ENCODE measurements around the gene CASTOR2.
"Not testable (repeated sequence)": the region's sequence is repeated elsewhere in the genome, so short reads cannot be mapped to it uniquely, and the experiment has no call there.

CASTOR2 gene

GRCh38 chr7:75055830-75056772, 91.6 kb downstream of the CASTOR2 start:
- DNase-seq, result no peak

- DNase-seq, result no peak
These were observed 93.9 kb downstream of the CASTOR2 start for GRCh38 chr7:75058406-75058805.

GRCh38 chr7:75064291-75064690, 99.8 kb downstream of the CASTOR2 start:
- DNase-seq, result no peak

GRCh38 chr7:75064801-75065200, 100.3 kb downstream of the CASTOR2 start:
- DNase-seq, result no peak

DNA sequence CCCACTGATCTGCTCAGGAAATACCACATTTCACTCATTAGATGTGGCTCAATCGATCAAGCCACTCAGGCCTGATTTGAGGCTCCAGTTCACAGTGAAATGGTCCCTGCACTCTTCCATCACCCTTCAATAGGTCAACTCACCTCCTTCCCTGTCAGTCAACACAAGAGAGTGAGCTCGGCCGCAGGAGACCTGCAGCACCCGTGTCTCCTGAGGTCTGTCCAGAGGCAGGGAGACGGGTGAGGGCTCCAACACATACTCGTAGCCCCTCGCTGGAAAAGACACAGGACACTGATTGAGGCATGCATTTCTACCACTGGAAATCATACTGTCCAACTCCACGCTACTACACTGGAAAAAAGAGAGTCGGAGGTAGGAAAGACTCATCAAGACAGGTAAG, 102.0 kb downstream of the CASTOR2 start:
- DNase-seq, result no peak

- DNase-seq, result no peak
These were observed 108.4 kb downstream of the CASTOR2 start for GRCh38 chr7:75072981-75073283.

DNA sequence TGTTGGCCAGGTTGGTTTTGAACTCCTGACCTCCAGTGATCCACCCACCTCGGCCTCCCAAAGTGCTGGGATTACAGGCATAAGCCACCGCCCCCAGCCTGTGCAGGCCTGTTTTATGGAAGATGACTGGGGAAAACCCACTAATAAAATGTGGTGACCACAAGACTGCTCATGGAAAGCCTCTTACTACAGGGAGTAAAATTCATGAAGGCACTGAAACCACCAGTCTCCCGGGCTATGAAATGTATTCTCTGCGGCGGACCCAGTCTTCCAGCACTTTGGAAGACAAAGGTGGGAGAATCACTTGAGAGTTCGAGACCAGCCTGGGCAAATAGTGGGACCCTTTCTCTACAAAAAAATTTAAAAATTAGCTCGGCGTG, 109.7 kb downstream of the CASTOR2 start:
- DNase-seq, result not testable (repeated sequence)
